AG10803 (cell line): ENCODE data around the gene LRRK2.

Experiments
- DNase-seq: peaks from one replicate; pipeline ENCODE4 v3.0.0; 2010; ENCODE audit warnings: low read depth
- H3K4me3 ChIP-seq: 2 replicates; pipeline ENCODE4 v1.5.1; 2011; ENCODE audit warnings: mild to moderate bottlenecking, low read length, control low read depth
- TF ChIP-seq, protein P1 (sequence below): conservative IDR thresholded peaks from 2 replicates; pipeline ENCODE4 v1.5.1; 2011; ENCODE audit warnings: mild to moderate bottlenecking, low read length, control low read depth, inconsistent platforms

Gene LRRK2

DNA sequence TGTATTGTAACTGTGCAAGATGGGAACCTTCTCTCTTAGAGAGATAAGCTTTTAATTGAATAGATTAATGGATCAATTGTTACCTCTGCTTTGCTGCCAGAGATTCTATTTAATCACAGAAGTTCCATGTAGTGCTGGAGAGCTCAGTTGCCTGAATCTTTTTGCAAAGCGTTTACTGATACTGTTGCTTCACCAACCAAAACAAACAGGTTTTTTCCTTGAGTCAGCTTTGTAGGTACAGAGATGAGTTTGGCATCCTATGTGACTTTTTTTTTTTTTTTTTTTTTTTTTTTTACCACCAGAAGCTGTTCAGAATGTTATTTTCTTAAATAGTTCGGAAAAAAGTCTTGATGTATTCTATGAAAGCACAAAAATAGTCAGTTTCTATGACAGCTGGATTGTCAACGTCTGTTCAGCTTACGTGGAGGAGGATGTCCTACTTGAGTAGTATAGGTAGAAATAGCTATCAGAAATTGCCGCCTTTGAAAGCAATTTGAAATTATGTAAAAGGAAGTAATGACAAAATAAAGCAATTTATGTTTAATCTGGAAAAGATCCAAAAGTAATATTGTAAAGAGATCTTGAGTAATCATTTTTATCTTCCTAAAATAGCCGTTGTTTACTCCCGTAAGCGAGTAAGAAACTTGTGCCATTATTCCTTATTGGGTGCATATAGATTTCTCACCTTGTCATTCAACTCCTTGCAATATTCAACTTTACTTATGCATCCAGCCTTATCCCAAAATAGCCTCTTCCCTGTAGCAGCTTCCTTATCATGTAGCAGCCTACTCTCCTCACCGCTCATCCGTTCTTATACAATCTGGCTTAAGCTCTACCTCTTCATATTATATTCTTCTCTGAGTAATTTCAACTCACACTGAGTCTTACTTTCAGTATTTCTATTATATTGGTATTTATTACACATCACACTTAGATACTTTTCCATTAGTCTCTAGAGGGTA lies 5.2 kb downstream of the LRRK2 start:
- DNase-seq: no peak
- no peak overlapping the region for H3K4me3 ChIP-seq
- TF ChIP-seq, protein P1, sequence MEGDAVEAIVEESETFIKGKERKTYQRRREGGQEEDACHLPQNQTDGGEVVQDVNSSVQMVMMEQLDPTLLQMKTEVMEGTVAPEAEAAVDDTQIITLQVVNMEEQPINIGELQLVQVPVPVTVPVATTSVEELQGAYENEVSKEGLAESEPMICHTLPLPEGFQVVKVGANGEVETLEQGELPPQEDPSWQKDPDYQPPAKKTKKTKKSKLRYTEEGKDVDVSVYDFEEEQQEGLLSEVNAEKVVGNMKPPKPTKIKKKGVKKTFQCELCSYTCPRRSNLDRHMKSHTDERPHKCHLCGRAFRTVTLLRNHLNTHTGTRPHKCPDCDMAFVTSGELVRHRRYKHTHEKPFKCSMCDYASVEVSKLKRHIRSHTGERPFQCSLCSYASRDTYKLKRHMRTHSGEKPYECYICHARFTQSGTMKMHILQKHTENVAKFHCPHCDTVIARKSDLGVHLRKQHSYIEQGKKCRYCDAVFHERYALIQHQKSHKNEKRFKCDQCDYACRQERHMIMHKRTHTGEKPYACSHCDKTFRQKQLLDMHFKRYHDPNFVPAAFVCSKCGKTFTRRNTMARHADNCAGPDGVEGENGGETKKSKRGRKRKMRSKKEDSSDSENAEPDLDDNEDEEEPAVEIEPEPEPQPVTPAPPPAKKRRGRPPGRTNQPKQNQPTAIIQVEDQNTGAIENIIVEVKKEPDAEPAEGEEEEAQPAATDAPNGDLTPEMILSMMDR: no peak

DNA sequence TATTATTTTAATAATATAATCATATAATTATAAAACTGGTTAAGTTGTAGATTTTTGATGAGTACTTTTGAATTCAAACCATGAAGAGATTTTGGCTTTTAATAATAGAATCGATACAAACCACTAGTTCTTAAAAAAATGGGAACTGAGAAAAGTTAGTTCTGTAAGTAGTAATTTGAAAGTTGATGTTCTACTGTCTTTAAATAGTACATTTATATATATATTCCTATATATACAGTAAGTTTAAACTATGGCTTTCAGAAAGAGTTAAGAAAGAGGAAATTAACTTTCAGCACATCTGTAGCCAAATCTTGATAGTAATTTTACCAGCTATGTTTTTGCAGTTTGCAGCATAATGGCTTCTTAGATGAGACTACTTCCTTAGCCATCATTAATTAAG lies 7.8 kb downstream of the LRRK2 start:
- H3K4me3 ChIP-seq: no peak overlapping the region
- TF ChIP-seq, protein P1: no peak
- DNase-seq: no peak

DNA sequence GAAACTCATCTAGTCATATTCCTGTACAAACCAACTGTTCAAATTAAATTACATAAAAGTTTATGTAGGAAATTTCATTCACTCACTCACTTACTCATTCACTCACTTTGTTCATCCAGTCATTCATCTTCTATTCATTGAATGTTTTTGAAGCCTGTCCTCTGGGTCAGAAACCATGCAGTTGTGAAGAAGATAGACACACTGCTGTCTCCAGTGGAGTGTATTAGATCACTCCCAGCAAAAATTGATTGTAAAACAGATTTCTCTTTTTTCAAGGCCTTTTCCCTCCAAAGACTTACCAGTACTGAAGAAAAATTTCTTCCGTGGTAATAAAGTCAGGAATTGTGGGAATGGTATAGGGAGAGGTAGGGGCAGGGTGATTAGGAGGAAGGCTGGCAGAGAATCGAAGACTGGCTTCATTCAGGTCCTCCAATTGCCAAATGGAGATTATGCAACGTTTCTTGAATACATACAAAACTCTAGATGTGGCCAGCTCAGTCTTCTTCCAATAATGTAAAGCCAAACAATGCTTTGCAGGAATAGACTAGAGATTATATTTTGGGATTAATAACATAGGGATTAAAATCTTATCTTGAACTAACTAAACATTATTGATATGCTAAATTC lies 9.1 kb downstream of the LRRK2 start:
- TF ChIP-seq, protein P1: no peak
- H3K4me3 ChIP-seq: no peak overlapping the region
- DNase-seq: no peak

DNA sequence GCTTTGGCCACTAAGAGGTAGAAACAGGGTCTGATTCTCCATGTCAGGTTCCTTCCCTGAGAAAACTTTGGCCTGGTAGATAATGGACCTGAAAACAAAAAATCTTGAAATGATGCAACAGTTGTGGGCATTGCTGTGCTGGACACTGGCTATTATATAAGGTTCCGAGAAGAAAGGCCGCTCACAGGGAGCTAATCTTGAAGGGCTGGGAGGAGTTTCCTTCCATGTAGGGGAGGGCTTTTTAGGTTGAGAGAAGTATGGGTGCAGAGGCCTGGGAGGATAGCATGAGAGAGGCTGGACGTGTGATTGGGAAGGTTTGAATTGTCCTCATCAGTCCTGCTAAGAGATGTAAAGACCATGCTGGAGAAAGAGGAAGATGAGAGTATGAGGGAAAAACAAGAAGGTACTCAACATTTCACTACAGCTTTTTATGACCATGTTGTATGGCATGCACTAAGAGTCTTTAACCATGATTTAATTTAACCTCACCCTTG lies 11.6 kb downstream of the LRRK2 start:
- H3K4me3 ChIP-seq: no peak overlapping the region
- TF ChIP-seq, protein P1: no peak
- no peak for DNase-seq

DNA sequence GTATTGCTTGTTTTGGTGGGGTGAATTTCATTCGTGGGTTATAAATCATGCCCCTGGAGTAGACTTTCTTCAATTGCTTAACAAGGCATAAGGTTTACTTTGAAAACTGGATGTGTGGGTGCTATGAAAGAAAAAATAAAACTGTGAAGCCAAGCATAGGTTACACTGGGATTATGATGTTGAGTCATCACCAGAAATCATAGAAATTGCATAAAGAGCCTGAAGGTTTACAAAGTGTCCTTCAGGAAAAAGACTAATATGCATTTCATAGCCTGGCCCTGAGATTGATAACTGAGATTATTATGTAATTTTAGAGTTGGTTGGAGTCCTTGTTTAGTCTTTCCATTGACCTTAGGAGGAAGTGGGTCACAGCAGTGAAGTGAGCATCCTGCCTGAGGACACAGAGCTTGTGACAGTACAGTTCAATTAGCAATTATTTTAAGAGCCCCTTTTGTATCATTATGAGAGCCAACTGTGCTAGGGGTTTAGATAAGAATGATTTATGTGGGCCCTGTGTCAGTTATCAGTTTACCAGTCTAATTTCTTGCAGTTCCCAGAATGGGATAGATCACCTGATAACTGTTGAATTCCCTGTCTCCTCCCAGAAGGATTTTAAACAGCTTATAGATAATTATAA lies 13.6 kb downstream of the LRRK2 start:
- H3K4me3 ChIP-seq: no peak overlapping the region
- TF ChIP-seq, protein P1: no peak
- DNase-seq: no peak

DNA sequence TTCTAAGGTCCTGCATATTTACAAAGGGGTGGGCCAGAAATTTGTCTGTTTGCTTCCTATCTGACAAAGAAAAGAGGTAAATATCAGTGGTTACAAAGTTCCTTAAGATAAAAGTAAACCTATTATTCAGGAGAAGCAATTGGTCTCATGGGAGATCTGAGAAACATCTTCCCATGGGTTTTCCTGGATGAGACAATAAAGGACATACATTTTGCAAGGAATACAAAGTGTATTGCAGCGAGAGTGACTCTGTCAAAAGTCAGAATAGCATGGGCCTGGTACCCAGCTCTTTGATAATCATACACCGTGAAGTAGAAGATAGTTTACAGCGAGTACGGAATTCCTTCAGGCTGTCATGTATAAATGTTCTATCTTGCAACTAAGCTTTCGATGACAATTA lies 14.2 kb downstream of the LRRK2 start:
- TF ChIP-seq, protein P1: no peak
- no peak overlapping the region for H3K4me3 ChIP-seq
- no peak for DNase-seq
